ENCODE data around the gene INIP.

DNA sequence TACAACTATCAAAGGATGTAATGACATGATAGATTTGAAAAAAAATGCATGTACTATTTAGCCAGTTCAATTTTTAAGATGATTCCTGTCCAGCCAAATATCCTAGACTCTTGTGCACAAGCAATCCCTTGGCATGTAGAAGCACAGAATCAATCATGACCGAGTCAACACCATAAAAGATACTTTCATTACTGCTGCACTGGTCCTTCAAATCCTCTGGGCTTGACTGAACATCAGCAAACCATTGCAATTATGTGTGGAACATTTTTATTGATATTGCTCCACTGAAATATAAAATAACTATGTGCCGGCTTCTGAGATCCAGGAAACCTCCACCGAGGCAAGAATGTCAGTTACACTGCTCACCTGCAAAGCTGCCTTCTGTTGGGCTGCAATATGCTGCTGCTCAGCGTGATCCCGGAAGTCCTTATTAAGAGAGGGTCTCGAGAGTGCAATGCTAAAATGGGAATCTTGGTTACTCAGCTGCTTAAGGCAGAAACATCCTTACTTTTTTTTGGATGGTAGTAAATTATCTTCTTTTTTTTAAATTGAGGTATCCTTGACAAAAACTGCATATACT lies 28.7 kb downstream of the INIP start:
- TF ChIP-seq GATA3 (IDR thresholded peaks at IDR 0.05; ENCODE audit: low read depth, low read length): no peak
- no peak for TF ChIP-seq GATA2 (IDR thresholded peaks at IDR 0.05; ENCODE audit: low read depth, low read length)
